Fibroblast of lung (primary cell): ENCODE data around the gene RAMP2. TPM values are rescaled to one million over a fixed set of nuclear protein-coding genes. Genes with fewer than 3 reads are reported as not detected.

Experiments used
- DNase-seq, 2 donors: peaks; one replicate each; pipeline versions ENCODE4 v3.0.0 to v3.0.0-alpha.2; 2010; ENCODE audit warnings: low read depth in 2 of 2
- H2AFZ ChIP-seq: 2 replicates; pipeline ENCODE4 v1.5.1; 2012; ENCODE audit warnings: low read length, control low read depth, inconsistent platforms
- H3K27ac ChIP-seq: 2 replicates; pipeline ENCODE4 v1.5.1; 2011; ENCODE audit warnings: low read length, control low read depth; ENCODE audit not compliant: insufficient read depth
- H3K27me3 ChIP-seq: 2 replicates; pipeline ENCODE4 v1.5.1; 2011; ENCODE audit warnings: mild to moderate bottlenecking, low read length; ENCODE audit not compliant: control insufficient read depth, insufficient read depth
- H3K36me3 ChIP-seq: 2 replicates; pipeline ENCODE4 v1.5.1; 2011; ENCODE audit warnings: low read length; ENCODE audit not compliant: control insufficient read depth, insufficient read depth
- H3K4me1 ChIP-seq: 2 replicates; pipeline ENCODE4 v1.5.1; 2011; ENCODE audit warnings: low read length; ENCODE audit not compliant: control insufficient read depth, insufficient read depth; ENCODE audit errors: extremely low read depth
- H3K4me2 ChIP-seq: 2 replicates; pipeline ENCODE4 v1.5.1; 2011; ENCODE audit warnings: low read length, control low read depth; ENCODE audit not compliant: insufficient read depth; ENCODE audit errors: extremely low read depth
- H3K4me3 ChIP-seq, 4 experiments: fragments of 200-600 bp in 1 of 4; sonication (generic) in 1 of 4; replicated peaks in 1 of 4; 2 replicates each; pipeline ENCODE4 v1.5.1; 2011 to 2016; ENCODE audit warnings: low read length in 4 of 4, low read depth in 3 of 4, mild to moderate bottlenecking in 3 of 4, control low read depth in 2 of 4, inconsistent platforms in 1 of 4, mixed read lengths in 1 of 4; ENCODE audit not compliant: insufficient read depth in 1 of 4; ENCODE audit errors: control extremely low read depth in 1 of 4
- H3K79me2 ChIP-seq: 2 replicates; pipeline ENCODE4 v1.5.1; 2012; ENCODE audit warnings: mild to moderate bottlenecking, low read length, inconsistent platforms; ENCODE audit not compliant: control insufficient read depth, insufficient read depth
- H3K9ac ChIP-seq: 2 replicates; pipeline ENCODE4 v1.5.1; 2011; ENCODE audit warnings: mild to moderate bottlenecking, low read length, control low read depth; ENCODE audit not compliant: insufficient read depth
- H3K9me3 ChIP-seq: 2 replicates; pipeline ENCODE4 v1.5.1; 2012; ENCODE audit warnings: low read depth, low read length; ENCODE audit not compliant: control insufficient read depth, insufficient read depth
- H4K20me1 ChIP-seq: 2 replicates; pipeline ENCODE4 v1.5.1; 2011; ENCODE audit warnings: low read length; ENCODE audit not compliant: control insufficient read depth, insufficient read depth; ENCODE audit errors: extremely low read depth
- EZH2 ChIP-seq: IDR thresholded peaks from 2 replicates; pipeline ENCODE4 v1.5.1; 2012; ENCODE audit warnings: low read length, control low read depth, mild to moderate bottlenecking; ENCODE audit errors: missing control alignments
- polyA plus RNA-seq, 2 donors: library from polyadenylated mRNA; depleted of rRNA in 1 of 2; stranded (reverse) in 1 of 2; unstranded in 1 of 2; fragments of >200 nt; gene quantifications; 2 replicates each; pipeline ENCODE4 v1.2.1, GENCODE V29; 2011 to 2012; ENCODE audit warnings: missing spikeins in 1 of 2
- total RNA-seq: library from RNA; depleted of rRNA; stranded (reverse); fragments of >200 nt; gene quantifications from 2 replicates; pipeline ENCODE4 v1.2.1, GENCODE V29; 2014
- TF ChIP-seq, protein P1 (sequence below), 2 donors: IDR thresholded peaks in 1 of 2; conservative IDR thresholded peaks in 1 of 2; 1 replicate in 1 of 2; 2 replicates in 1 of 2; pipeline ENCODE4 v1.5.1; 2011 to 2012; ENCODE audit warnings: low read length in 2 of 2, control low read depth in 1 of 2, inconsistent platforms in 1 of 2, low read depth in 1 of 2, mild to moderate bottlenecking in 1 of 2

Gene RAMP2
- total and polyA plus RNA-seq, 2 donors (not counting 1 experiment from before 2014, with no cell fraction given), result 0.17 to 0.45 TPM

DNA sequence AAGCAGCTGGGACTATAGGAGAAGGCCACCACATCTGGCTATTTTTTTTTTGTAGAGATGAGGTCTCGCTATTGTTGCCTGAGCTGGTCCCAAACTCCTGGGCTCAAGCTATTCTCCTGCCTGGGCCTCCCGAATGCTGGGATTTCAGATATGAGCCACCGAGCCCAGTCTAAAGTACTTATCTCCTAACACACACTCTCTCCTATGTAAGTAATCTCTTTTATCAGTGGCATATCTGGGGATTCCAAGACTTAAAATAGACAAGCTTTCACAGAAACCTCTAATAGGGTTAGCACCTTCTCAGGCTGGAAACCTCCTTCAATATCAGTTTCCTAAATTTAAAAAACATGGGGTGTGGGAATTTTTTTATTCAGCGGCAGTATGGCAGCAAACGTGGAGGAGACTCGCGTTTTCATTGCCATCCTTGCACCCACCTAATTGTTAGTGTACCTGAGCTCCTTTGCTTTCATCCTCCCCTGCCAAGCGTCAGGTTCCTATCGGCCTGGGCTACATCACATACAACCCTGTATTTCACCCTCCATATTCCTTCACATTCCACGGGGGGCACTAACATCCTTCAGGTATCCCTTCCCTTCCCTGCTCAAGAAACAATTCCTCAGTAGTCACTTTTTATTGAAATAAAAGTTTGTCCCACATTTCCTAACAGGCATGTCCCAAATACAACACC lies 17.3 kb upstream of the RAMP2 start:
- peak overlapping the region; percentile 90 for H3K4me2 ChIP-seq
- H3K27me3 ChIP-seq, result no peaks in the 10 kb centered on the region
- no peak for TF ChIP-seq EZH2
- TF ChIP-seq, protein P1, sequence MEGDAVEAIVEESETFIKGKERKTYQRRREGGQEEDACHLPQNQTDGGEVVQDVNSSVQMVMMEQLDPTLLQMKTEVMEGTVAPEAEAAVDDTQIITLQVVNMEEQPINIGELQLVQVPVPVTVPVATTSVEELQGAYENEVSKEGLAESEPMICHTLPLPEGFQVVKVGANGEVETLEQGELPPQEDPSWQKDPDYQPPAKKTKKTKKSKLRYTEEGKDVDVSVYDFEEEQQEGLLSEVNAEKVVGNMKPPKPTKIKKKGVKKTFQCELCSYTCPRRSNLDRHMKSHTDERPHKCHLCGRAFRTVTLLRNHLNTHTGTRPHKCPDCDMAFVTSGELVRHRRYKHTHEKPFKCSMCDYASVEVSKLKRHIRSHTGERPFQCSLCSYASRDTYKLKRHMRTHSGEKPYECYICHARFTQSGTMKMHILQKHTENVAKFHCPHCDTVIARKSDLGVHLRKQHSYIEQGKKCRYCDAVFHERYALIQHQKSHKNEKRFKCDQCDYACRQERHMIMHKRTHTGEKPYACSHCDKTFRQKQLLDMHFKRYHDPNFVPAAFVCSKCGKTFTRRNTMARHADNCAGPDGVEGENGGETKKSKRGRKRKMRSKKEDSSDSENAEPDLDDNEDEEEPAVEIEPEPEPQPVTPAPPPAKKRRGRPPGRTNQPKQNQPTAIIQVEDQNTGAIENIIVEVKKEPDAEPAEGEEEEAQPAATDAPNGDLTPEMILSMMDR (conservative IDR thresholded peaks at IDR 0.05 in 1 of 2, IDR thresholded peaks at IDR 0.05 in 1 of 2; ENCODE audit: low read depth in 1 of 2, low read length in 2 of 2), result peak in 1 of 2 donors; percentile 5
- peak overlapping the region; percentile 95 for H2AFZ ChIP-seq
- H3K4me1 ChIP-seq, result peaks cover 3% of the 10 kb centered on the region
- H3K9ac ChIP-seq, result peak overlapping the region; percentile 82
- H3K79me2 ChIP-seq, result peaks cover 17% of the 10 kb centered on the region
- H4K20me1 ChIP-seq, result no peaks in the 10 kb centered on the region
- DNase-seq, result no peak
- no peaks in the 10 kb centered on the region for H3K9me3 ChIP-seq
- H3K36me3 ChIP-seq, result no peaks in the 10 kb centered on the region
- peak overlapping the region; percentile 81 to 89 (median 84) for H3K4me3 ChIP-seq
- peak overlapping the region; percentile 69 for H3K27ac ChIP-seq

DNA sequence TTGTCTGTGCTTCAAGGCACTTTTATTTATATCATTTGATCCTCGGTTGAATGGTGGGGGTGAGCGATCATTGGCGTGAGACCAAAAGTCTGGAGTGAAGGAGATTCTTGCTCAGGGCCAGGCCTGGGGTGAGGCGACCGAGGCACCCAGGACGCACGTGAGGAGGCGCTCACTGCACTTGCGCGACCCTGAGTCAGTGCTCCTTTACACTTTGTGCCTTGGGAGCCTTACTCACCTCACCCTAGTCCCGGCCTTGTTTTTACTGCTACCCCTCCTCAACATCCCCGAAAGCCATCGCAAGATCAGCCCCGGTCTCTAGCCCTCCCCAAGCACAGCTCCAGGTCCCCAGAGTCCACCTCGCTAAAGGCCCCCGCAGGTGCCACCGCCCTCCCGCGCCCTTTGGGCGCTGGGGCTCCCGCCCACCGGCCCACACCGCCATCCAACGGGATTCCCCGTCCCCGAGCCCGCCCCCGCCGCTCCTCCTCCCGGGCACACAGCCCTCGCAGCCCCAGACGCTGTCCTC lies 16.7 kb upstream of the RAMP2 start:
- Histone ChIP-seq H3K36me3 (no peaks in the 10 kb centered on the region), H3K9ac (peak overlapping the region; percentile 82), H3K4me1 (peaks cover 3% of the 10 kb centered on the region), H3K4me2 (peak overlapping the region; percentile 90), H3K27me3 (no peaks in the 10 kb centered on the region), H3K27ac (peak overlapping the region; percentile 69), H4K20me1 (no peaks in the 10 kb centered on the region), H2AFZ (peak overlapping the region; percentile 95), H3K4me3 (peak overlapping the region; percentile 81 to 89 (median 84)), H3K9me3 (no peaks in the 10 kb centered on the region), H3K79me2 (peaks cover 17% of the 10 kb centered on the region)
- no peak for TF ChIP-seq EZH2
- TF ChIP-seq, protein P1 (conservative IDR thresholded peaks at IDR 0.05 in 1 of 2, IDR thresholded peaks at IDR 0.05 in 1 of 2; ENCODE audit: low read depth in 1 of 2, low read length in 2 of 2), result no peak
- DNase-seq, result peak; percentile 32 to 42

DNA sequence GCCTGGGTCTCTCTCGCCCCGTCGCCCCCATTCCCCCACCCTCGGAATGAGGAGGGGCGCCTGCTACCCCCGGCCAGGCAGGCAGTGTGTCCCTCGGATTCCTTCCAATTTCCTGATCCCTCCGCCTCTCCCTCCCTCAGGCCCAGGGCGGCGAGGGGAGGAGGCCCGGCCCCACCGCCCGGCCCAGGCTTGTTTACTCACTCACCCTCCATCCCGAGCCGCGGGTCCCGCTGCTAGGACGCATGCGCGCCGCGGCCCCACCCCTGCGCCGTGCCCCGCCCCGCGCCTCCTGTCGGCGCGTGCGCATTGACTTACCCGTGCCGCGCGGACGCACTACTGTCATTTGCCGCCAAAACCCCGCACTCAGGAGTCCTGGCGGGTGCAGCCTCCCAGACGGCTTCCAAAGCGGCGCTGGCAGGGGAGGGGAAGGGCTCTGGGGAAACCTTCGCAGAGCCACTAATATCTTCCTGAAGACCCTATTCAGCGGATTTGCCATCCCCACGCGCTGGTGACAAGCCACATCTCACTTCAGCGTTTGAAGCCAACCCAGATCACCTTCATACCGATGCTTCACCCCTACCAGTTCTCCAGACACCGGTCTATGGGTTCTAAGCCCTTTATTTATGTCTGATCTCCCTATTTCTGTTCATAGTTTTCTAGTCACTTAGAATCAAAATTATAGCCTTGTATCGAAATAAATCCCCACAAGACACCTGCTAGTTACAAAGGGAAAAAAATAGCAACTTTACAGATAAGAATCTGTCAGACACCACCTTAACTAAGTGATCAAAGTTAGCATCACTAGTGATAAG lies 16.0 kb upstream of the RAMP2 start, which contains the start of gene EZH1:
Gene EZH1, minus strand, starts transcription at position 235 of the 812 bp plus-strand sequence. CDS start 16,099 bp downstream, outside the sequence.
- peak; percentile 79 to 88 for DNase-seq
- Histone ChIP-seq H3K79me2 (peaks cover 17% of the 10 kb centered on the region), H3K4me2 (peak within 1 kb of the TSS; percentile 90), H3K9me3 (no peaks in the 10 kb centered on the region), H3K4me1 (peaks cover 3% of the 10 kb centered on the region), H3K36me3 (no peaks in the 10 kb centered on the region), H3K27me3 (no peaks in the 10 kb centered on the region), H4K20me1 (no peaks in the 10 kb centered on the region), H2AFZ (peak within 1 kb of the TSS; percentile 95), H3K4me3 (peak within 1 kb of the TSS; percentile 81 to 89 (median 84)), H3K27ac (peak within 1 kb of the TSS; percentile 69), H3K9ac (peak within 1 kb of the TSS; percentile 82)
- TF ChIP-seq, protein P1 (conservative IDR thresholded peaks at IDR 0.05 in 1 of 2, IDR thresholded peaks at IDR 0.05 in 1 of 2; ENCODE audit: low read depth in 1 of 2, low read length in 2 of 2), result no peak
- TF ChIP-seq EZH2, result no peak
